ENCODE data around the gene C16orf86. TPM values are rescaled to one million over a fixed set of nuclear protein-coding genes. Genes with fewer than 3 reads are reported as not detected.

C16orf86 gene
- total and polyA plus RNA-seq, 12 donors = 0.57 to 17.9 (median 8.0) TPM

DNA sequence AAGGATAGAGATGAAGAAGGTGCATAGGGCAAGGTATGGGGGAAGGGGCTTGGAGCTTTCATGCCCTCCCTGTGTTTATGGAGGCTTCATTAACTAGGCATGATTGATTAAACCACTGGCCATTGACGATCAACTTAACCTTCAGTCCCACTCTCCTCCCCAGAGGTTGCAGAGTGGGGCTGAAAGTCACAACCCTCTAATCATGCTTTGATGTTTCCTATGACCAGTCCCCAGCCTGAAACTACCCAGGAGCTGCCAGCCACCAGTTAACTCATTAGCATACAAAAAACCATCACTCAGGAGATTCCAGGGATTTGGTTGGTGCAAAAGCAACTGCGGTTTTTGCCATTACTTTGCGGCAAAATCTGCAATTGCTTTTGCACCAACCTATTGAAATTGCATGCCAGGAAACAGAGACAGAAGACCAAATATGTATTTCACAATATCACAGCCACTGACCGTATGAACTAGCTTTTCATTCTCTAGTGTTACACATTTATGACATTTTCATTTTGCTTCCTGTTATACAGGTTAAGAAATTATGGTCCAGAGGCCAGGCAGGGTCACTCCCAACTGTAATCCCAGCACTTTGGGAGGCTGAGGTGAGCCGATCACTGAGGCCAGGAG lies 47.1 kb downstream of the C16orf86 start:
- no peaks in the 10 kb centered on the region for H3K27me3 ChIP-seq
- H3K4me1 ChIP-seq (replicated peaks in 1 of 2) = peaks cover 14 to 17% of the 10 kb centered on the region in 2 donors
- no peak for TF ChIP-seq POLR2A (IDR thresholded peaks at IDR 0.05)
- TF ChIP-seq, protein P1, sequence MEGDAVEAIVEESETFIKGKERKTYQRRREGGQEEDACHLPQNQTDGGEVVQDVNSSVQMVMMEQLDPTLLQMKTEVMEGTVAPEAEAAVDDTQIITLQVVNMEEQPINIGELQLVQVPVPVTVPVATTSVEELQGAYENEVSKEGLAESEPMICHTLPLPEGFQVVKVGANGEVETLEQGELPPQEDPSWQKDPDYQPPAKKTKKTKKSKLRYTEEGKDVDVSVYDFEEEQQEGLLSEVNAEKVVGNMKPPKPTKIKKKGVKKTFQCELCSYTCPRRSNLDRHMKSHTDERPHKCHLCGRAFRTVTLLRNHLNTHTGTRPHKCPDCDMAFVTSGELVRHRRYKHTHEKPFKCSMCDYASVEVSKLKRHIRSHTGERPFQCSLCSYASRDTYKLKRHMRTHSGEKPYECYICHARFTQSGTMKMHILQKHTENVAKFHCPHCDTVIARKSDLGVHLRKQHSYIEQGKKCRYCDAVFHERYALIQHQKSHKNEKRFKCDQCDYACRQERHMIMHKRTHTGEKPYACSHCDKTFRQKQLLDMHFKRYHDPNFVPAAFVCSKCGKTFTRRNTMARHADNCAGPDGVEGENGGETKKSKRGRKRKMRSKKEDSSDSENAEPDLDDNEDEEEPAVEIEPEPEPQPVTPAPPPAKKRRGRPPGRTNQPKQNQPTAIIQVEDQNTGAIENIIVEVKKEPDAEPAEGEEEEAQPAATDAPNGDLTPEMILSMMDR (IDR thresholded peaks at IDR 0.05) = no peak
- no peaks in the 10 kb centered on the region for H3K9me3 ChIP-seq (replicated peaks in 1 of 3)
- no peaks in the 10 kb centered on the region for H3K36me3 ChIP-seq (replicated peaks in 1 of 2)
- intact Hi-C loops (cut with DNase I) = no loop called here
- WGBS, 4 donors = 71 to 85% (median 75%) methylated on average over 5 of the region's 5 CpGs
- H3K27ac ChIP-seq = no peak overlapping the region
- DNase-seq = no peak
- no peak overlapping the region for H3K4me3 ChIP-seq

DNA sequence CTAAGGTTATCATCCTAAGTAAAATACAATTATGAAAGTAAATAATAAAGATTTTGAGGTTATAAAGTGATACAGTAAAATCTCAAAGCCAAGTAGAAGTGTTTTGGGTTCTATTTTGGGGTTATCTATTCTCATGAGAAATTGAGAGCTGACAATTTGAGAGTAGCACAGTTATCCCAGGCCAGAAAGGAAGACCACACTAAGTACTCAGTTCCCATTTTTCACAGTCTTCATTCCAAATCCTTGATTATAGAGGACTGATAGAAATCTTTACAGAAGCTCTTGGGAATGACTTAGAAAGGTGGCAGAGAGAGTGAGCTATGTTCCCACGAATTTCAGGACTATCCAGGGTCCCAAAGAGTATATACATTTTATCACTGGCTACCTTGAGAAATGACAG lies 47.9 kb downstream of the C16orf86 start:
- WGBS, 4 donors = 56 to 91% (median 83%) methylated on average over 1 of the region's 1 CpG
- H3K27ac ChIP-seq = no peak overlapping the region
- TF ChIP-seq, protein P1 (IDR thresholded peaks at IDR 0.05) = no peak
- no peak for TF ChIP-seq POLR2A (IDR thresholded peaks at IDR 0.05)
- H3K4me3 ChIP-seq = no peak overlapping the region
- intact Hi-C loops (cut with DNase I) = no loop called here
- no peak for DNase-seq
- no peaks in the 10 kb centered on the region for H3K36me3 ChIP-seq (replicated peaks in 1 of 2)
- H3K4me1 ChIP-seq (replicated peaks in 1 of 2) = peaks cover 8 to 11% of the 10 kb centered on the region in 2 donors
- no peaks in the 10 kb centered on the region for H3K27me3 ChIP-seq
- no peaks in the 10 kb centered on the region for H3K9me3 ChIP-seq (replicated peaks in 1 of 3)

DNA sequence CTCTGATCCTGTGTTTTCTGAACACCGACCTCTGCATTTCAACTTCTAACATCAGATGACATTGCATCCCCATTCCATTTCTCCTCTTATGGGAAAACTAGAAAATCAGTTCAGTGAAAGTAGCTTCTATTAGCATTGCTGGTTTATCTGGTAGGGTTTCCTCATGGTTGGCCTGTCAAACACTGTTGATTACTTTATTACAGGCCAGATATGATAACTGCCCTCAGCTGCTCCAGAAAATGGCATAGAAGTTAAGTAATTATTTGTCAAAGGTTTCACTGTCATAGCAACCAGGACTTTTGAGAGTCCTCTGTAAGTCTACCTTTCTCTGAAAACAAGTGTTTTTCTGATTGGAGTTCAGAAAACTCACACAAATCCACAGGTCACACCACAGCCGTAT lies 49.5 kb downstream of the C16orf86 start:
- WGBS, 4 donors = 95 to 98% (median 96%) methylated on average over 2 of the region's 2 CpGs
- no peak overlapping the region for H3K27ac ChIP-seq
- TF ChIP-seq POLR2A (IDR thresholded peaks at IDR 0.05) = no peak
- TF ChIP-seq, protein P1 (IDR thresholded peaks at IDR 0.05) = no peak
- H3K4me3 ChIP-seq = no peak overlapping the region
- no peaks in the 10 kb centered on the region for H3K36me3 ChIP-seq (replicated peaks in 1 of 2)
- no peaks in the 10 kb centered on the region for H3K9me3 ChIP-seq (replicated peaks in 1 of 3)
- DNase-seq = no peak
- intact Hi-C loops (cut with DNase I) = no loop called here
- H3K27me3 ChIP-seq = no peaks in the 10 kb centered on the region
- H3K4me1 ChIP-seq (replicated peaks in 1 of 2) = peaks cover 16 to 21% of the 10 kb centered on the region in 2 donors

Other genes with a start within 250 kb of the C16orf86 start
- gene HSD11B2, start 235.7 kb upstream of the C16orf86 start, total RNA-seq = 10 to 100 TPM in 2 of 9 donors, 1 to 10 TPM in 6, under 1 TPM in 1; 0.69 to 12.3 (median 6.2) TPM
- gene HSD11B2, start 235.7 kb upstream of the C16orf86 start, polyA plus RNA-seq = 1 to 10 TPM; 1.8 to 3.7 (median 3.5) TPM
- 100 to 1,000 TPM; 114 to 244 (median 167) TPM for gene ATP6V0D1, start 185.7 kb upstream of the C16orf86 start, total RNA-seq
- 100 to 1,000 TPM in 1 of 3 donors, 10 to 100 TPM in 2; 24.1 to 186 (median 31.9) TPM for gene ATP6V0D1, start 185.7 kb upstream of the C16orf86 start, polyA plus RNA-seq
- gene AGRP, start 183.3 kb upstream of the C16orf86 start, total RNA-seq = 10 to 100 TPM in 4 of 9 donors, 1 to 10 TPM in 5; 3.1 to 98.1 (median 8.0) TPM
- 10 to 100 TPM in 2 of 3 donors, 1 to 10 TPM in 1; 2.9 to 56.7 (median 52.0) TPM for gene AGRP, start 183.3 kb upstream of the C16orf86 start, polyA plus RNA-seq
- gene RIPOR1, start 138.0 kb upstream of the C16orf86 start, total RNA-seq = 100 to 1,000 TPM in 1 of 9 donors, 10 to 100 TPM in 7, 1 to 10 TPM in 1; 8.1 to 168 (median 58.8) TPM
- 10 to 100 TPM; 19.6 to 83.5 (median 56.6) TPM for gene RIPOR1, start 138.0 kb upstream of the C16orf86 start, polyA plus RNA-seq
- gene CTCF, start 104.3 kb upstream of the C16orf86 start, total RNA-seq = 10 to 100 TPM; 24.8 to 53.5 (median 30.7) TPM
- gene CTCF, start 104.3 kb upstream of the C16orf86 start, polyA plus RNA-seq = 10 to 100 TPM; 18.4 to 34.6 (median 27.4) TPM
- gene CARMIL2, start 21.7 kb upstream of the C16orf86 start, total RNA-seq = 1 to 10 TPM in 5 of 9 donors, under 1 TPM in 4; 0.24 to 2.5 (median 1.0) TPM
- 10 to 100 TPM in 1 of 3 donors, 1 to 10 TPM in 1, under 1 TPM in 1; 0.35 to 18.5 (median 4.1) TPM for gene CARMIL2, start 21.7 kb upstream of the C16orf86 start, polyA plus RNA-seq
- 10 to 100 TPM in 8 of 9 donors, 1 to 10 TPM in 1; 9.2 to 47.0 (median 18.7) TPM for gene ACD, start 6.6 kb upstream of the C16orf86 start, total RNA-seq
- gene ACD, start 6.6 kb upstream of the C16orf86 start, polyA plus RNA-seq = 10 to 100 TPM in 2 of 3 donors, 1 to 10 TPM in 1; 7.3 to 26.5 (median 24.3) TPM
- 10 to 100 TPM in 4 of 9 donors, 1 to 10 TPM in 5; 1.9 to 49.1 (median 9.3) TPM for gene PARD6A, start 5.9 kb upstream of the C16orf86 start, total RNA-seq
- gene PARD6A, start 5.9 kb upstream of the C16orf86 start, polyA plus RNA-seq = 1 to 10 TPM; 1.5 to 9.3 (median 6.7) TPM
- 10 to 100 TPM in 8 of 9 donors, 1 to 10 TPM in 1; 8.8 to 69.8 (median 18.1) TPM for gene ENKD1, start 64 bp upstream of the C16orf86 start, total RNA-seq
- gene ENKD1, start 64 bp upstream of the C16orf86 start, polyA plus RNA-seq = 100 to 1,000 TPM in 1 of 3 donors, 10 to 100 TPM in 1, 1 to 10 TPM in 1; 3.0 to 113 (median 72.5) TPM
- 10 to 100 TPM; 14.2 to 43.5 (median 17.8) TPM for gene GFOD2, start 52.5 kb downstream of the C16orf86 start, total RNA-seq
- 10 to 100 TPM; 16.0 to 16.7 (median 16.7) TPM for gene GFOD2, start 52.5 kb downstream of the C16orf86 start, polyA plus RNA-seq
- 10 to 100 TPM in 7 of 9 donors, 1 to 10 TPM in 2; 9.4 to 74.1 (median 23.1) TPM for gene RANBP10, start 139.7 kb downstream of the C16orf86 start, total RNA-seq
- 10 to 100 TPM; 19.1 to 45.8 (median 20.1) TPM for gene RANBP10, start 139.7 kb downstream of the C16orf86 start, polyA plus RNA-seq
- 1 to 10 TPM in 8 of 9 donors, under 1 TPM in 1; 0.72 to 3.6 (median 2.1) TPM for gene TSNAXIP1, start 140.1 kb downstream of the C16orf86 start, total RNA-seq
- 10 to 100 TPM in 2 of 3 donors, 1 to 10 TPM in 1; 2.2 to 18.7 (median 15.7) TPM for gene TSNAXIP1, start 140.1 kb downstream of the C16orf86 start, polyA plus RNA-seq
- gene THAP11, start 175.5 kb downstream of the C16orf86 start, total RNA-seq = 10 to 100 TPM; 19.9 to 85.6 (median 34.3) TPM
- 1 to 10 TPM; 8.4 to 8.6 (median 8.5) TPM for gene THAP11, start 175.5 kb downstream of the C16orf86 start, polyA plus RNA-seq
- gene NUTF2, start 180.1 kb downstream of the C16orf86 start, total RNA-seq = 100 to 1,000 TPM in 2 of 9 donors, 10 to 100 TPM in 7; 30.0 to 201 (median 79.5) TPM
- 100 to 1,000 TPM; 131 to 170 (median 134) TPM for gene NUTF2, start 180.1 kb downstream of the C16orf86 start, polyA plus RNA-seq
- gene CENPT, start 180.9 kb downstream of the C16orf86 start, total RNA-seq = 10 to 100 TPM; 18.1 to 58.6 (median 33.6) TPM
- 100 to 1,000 TPM in 2 of 3 donors, 10 to 100 TPM in 1; 15.8 to 250 (median 126) TPM for gene CENPT, start 180.9 kb downstream of the C16orf86 start, polyA plus RNA-seq
- 10 to 100 TPM; 34.0 to 70.8 (median 48.8) TPM for gene EDC4, start 206.2 kb downstream of the C16orf86 start, total RNA-seq
- gene EDC4, start 206.2 kb downstream of the C16orf86 start, polyA plus RNA-seq = 100 to 1,000 TPM in 1 of 3 donors, 10 to 100 TPM in 2; 57.8 to 115 (median 73.3) TPM
- 10 to 100 TPM in 1 of 9 donors, 1 to 10 TPM in 2, under 1 TPM in 4, not detected in 2; 0.72 to 28.2 (median 0.92) TPM for gene NRN1L, start 218.1 kb downstream of the C16orf86 start, total RNA-seq
- gene NRN1L, start 218.1 kb downstream of the C16orf86 start, polyA plus RNA-seq = 1 to 10 TPM in 2 of 3 donors, under 1 TPM in 1; 0.99 to 6.8 (median 2.5) TPM
- 10 to 100 TPM; 19.9 to 43.7 (median 26.3) TPM for gene PSKH1, start 226.4 kb downstream of the C16orf86 start, total RNA-seq
- 10 to 100 TPM in 2 of 3 donors, 1 to 10 TPM in 1; 9.5 to 18.2 (median 15.4) TPM for gene PSKH1, start 226.4 kb downstream of the C16orf86 start, polyA plus RNA-seq

Data from adrenal gland (tissue), 12 donors.